OCI-M1 (cell line): ENCODE measurements around the gene CDC42EP4.
"Not testable (repeated sequence)": the region's sequence is repeated elsewhere in the genome, so short reads cannot be mapped to it uniquely, and the experiment has no call there.

ENCODE experiments used
- DNase-seq: peaks from one replicate; lab custom pipeline; 2025; lab: John Stamatoyannopoulos, UW

The CDC42EP4 gene

GRCh38 chr17:73319766-73320165 lies 8.0 kb upstream of the CDC42EP4 start:
- DNase-seq: no peak

GRCh38 chr17:73318836-73319235 lies 7.0 kb upstream of the CDC42EP4 start:
- peak; percentile 49 for DNase-seq

- DNase-seq: no peak
These were observed 6.6 kb upstream of the CDC42EP4 start for GRCh38 chr17:73318427-73318813.

GRCh38 chr17:73317513-73318426 lies 6.0 kb upstream of the CDC42EP4 start:
- peak; percentile 16 for DNase-seq

GRCh38 chr17:73316919-73317505 lies 5.2 kb upstream of the CDC42EP4 start:
- no peak for DNase-seq

GRCh38 chr17:73315471-73315870 lies 3.7 kb upstream of the CDC42EP4 start:
- no peak for DNase-seq

GRCh38 chr17:73313526-73314127 lies 1.8 kb upstream of the CDC42EP4 start:
- DNase-seq: peak; percentile 9

- not testable (repeated sequence) for DNase-seq
These were observed 1.1 kb upstream of the CDC42EP4 start for GRCh38 chr17:73312887-73313286.

GRCh38 chr17:73311428-73311780 lies 397 bp downstream of the CDC42EP4 start:
- no peak for DNase-seq

GRCh38 chr17:73309727-73310596 lies 1.8 kb downstream of the CDC42EP4 start:
- DNase-seq: peak; percentile 69

- not testable (repeated sequence) for DNase-seq
These were observed 2.8 kb downstream of the CDC42EP4 start for GRCh38 chr17:73308959-73309358.

- peak; percentile 96 for DNase-seq
These were observed 3.6 kb downstream of the CDC42EP4 start for GRCh38 chr17:73308017-73308823.

- no peak for DNase-seq
These were observed 4.7 kb downstream of the CDC42EP4 start for GRCh38 chr17:73307130-73307529.

GRCh38 chr17:73305845-73306836 lies 5.7 kb downstream of the CDC42EP4 start:
- DNase-seq: no peak

- peak; percentile 81 for DNase-seq
These were observed 6.6 kb downstream of the CDC42EP4 start for GRCh38 chr17:73304971-73305812.

GRCh38 chr17:73304438-73304837 lies 7.4 kb downstream of the CDC42EP4 start:
- no peak for DNase-seq

- no peak for DNase-seq
These were observed 9.6 kb downstream of the CDC42EP4 start for GRCh38 chr17:73302189-73302588.

GRCh38 chr17:73301369-73301768 lies 10.4 kb downstream of the CDC42EP4 start:
- DNase-seq: no peak

GRCh38 chr17:73300392-73300791 lies 11.4 kb downstream of the CDC42EP4 start:
- no peak for DNase-seq
